ENCODE results near the gene POLK. TPM values are rescaled to one million over a fixed set of nuclear protein-coding genes. Genes with fewer than 3 reads are reported as not detected.

The POLK gene
- total and polyA plus RNA-seq, 2 of the 13 experiments (the other 11 are each of a cell fraction or from before 2014, with no cell fraction given): 8.6 to 11.7 TPM

DNA sequence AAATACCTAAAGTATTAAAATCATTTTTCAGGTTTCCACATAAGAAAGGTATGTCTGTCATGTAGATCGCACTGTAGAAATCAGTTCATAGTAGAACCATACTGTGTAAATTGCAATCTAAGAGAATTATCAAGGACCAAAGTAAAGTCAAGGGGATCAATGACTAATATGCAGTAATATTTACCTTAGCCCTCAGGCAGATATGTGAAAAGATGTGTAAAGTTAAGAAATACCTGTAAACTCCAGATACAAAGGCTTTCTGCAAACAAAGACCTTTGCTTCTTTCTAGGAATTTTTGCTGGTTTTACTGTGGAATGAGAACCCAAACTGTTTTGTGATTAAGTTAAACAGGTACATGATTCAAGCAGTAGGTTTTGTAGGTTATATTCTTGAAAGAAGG, 11.6 kb downstream of the POLK start (continued):
- no peak for TF ChIP-seq CREB3 (CRISPR knock-in tag; IDR thresholded peaks at IDR 0.05)
- TF ChIP-seq ZNF558 (CRISPR knock-in tag; IDR thresholded peaks at IDR 0.05; ENCODE audit: borderline replicate concordance): no peak
- TF ChIP-seq AFF4 (CRISPR knock-in tag; IDR thresholded peaks at IDR 0.05): no peak
- TF ChIP-seq ETV5 (CRISPR knock-in tag; IDR thresholded peaks at IDR 0.05; ENCODE audit: borderline replicate concordance): no peak
- no peak for TF ChIP-seq ZNF740 (CRISPR knock-in tag; IDR thresholded peaks at IDR 0.05)
- peak; percentile 80; the same call in 1 of the 2 replicates for TF ChIP-seq SOX5 (CRISPR knock-in tag; IDR thresholded peaks at IDR 0.05; ENCODE audit: borderline replicate concordance)
- no peak for TF ChIP-seq ZNF572 (CRISPR knock-in tag; IDR thresholded peaks at IDR 0.05)
- TF ChIP-seq ZBTB42 (CRISPR knock-in tag; IDR thresholded peaks at IDR 0.05): no peak
- no peak for TF ChIP-seq ZBTB10 (CRISPR knock-in tag; IDR thresholded peaks at IDR 0.05; ENCODE audit: borderline replicate concordance)
- TF ChIP-seq HHEX (CRISPR knock-in tag; IDR thresholded peaks at IDR 0.05): peak; percentile 97
- TF ChIP-seq PAWR (CRISPR knock-in tag; IDR thresholded peaks at IDR 0.05; ENCODE audit: borderline replicate concordance): no peak
- 0 out of 2 replicates have a peak, but pooled peaks have one; percentile 11 for TF ChIP-seq HNF4A (CRISPR knock-in tag; IDR thresholded peaks at IDR 0.05)
- no peak for TF ChIP-seq PCBP1 (IDR thresholded peaks at IDR 0.05; ENCODE audit: borderline replicate concordance, low read depth, low read length)
- TF ChIP-seq, protein P1, sequence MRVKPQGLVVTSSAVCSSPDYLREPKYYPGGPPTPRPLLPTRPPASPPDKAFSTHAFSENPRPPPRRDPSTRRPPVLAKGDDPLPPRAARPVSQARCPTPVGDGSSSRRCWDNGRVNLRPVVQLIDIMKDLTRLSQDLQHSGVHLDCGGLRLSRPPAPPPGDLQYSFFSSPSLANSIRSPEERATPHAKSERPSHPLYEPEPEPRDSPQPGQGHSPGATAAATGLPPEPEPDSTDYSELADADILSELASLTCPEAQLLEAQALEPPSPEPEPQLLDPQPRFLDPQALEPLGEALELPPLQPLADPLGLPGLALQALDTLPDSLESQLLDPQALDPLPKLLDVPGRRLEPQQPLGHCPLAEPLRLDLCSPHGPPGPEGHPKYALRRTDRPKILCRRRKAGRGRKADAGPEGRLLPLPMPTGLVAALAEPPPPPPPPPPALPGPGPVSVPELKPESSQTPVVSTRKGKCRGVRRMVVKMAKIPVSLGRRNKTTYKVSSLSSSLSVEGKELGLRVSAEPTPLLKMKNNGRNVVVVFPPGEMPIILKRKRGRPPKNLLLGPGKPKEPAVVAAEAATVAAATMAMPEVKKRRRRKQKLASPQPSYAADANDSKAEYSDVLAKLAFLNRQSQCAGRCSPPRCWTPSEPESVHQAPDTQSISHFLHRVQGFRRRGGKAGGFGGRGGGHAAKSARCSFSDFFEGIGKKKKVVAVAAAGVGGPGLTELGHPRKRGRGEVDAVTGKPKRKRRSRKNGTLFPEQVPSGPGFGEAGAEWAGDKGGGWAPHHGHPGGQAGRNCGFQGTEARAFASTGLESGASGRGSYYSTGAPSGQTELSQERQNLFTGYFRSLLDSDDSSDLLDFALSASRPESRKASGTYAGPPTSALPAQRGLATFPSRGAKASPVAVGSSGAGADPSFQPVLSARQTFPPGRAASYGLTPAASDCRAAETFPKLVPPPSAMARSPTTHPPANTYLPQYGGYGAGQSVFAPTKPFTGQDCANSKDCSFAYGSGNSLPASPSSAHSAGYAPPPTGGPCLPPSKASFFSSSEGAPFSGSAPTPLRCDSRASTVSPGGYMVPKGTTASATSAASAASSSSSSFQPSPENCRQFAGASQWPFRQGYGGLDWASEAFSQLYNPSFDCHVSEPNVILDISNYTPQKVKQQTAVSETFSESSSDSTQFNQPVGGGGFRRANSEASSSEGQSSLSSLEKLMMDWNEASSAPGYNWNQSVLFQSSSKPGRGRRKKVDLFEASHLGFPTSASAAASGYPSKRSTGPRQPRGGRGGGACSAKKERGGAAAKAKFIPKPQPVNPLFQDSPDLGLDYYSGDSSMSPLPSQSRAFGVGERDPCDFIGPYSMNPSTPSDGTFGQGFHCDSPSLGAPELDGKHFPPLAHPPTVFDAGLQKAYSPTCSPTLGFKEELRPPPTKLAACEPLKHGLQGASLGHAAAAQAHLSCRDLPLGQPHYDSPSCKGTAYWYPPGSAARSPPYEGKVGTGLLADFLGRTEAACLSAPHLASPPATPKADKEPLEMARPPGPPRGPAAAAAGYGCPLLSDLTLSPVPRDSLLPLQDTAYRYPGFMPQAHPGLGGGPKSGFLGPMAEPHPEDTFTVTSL (CRISPR knock-in tag; IDR thresholded peaks at IDR 0.05; ENCODE audit: borderline replicate concordance): no peak
